HG02981 (cell line): ENCODE data around the gene NTM.

Experiments used
- ATAC-seq: cut with Tn5 transposase; IDR thresholded peaks from one replicate; pipeline ENCODE4 v1.9.1; 2021; ENCODE audit warnings: mild to moderate bottlenecking, moderate library complexity; ENCODE audit not compliant: unreplicated experiment

NTM gene

DNA sequence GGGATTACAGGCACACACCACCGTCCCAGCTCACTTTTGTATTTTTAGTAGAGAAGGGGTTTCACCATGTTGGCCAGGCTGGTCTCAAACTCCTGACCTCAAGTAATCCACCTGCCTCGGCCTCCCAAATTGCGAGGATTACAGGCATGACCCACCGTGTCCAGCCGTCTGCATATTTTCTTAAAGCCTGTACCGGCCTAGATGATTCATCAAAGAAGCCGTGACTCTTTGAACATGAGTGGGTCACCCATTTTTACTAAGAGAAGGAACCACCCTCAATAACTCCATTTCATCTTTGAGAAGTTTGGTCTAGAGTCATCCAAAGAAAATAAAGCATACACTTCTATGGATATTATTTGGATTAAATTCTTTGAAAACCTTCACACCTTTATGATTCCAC, 388.3 kb downstream of the NTM start:
- no peak for ATAC-seq

DNA sequence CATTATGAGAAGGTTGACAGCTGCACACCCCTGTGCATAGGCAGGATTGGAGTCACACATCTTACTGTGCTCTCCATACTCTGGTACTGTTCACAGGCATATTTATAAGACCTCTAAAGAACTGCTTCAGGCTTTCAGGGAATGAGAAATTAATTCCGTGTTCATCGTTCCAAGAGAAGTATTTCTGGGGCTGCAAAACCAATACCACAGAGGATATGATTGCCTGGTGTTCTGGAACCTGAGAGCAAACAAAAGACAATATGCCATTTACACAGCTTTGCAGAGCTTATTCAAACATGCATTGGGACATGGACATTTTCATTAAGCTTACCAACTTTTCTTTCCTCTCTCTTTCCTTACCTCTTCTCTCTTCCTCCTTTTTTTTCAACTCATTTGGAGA, 388.7 kb downstream of the NTM start:
- no peak for ATAC-seq

DNA sequence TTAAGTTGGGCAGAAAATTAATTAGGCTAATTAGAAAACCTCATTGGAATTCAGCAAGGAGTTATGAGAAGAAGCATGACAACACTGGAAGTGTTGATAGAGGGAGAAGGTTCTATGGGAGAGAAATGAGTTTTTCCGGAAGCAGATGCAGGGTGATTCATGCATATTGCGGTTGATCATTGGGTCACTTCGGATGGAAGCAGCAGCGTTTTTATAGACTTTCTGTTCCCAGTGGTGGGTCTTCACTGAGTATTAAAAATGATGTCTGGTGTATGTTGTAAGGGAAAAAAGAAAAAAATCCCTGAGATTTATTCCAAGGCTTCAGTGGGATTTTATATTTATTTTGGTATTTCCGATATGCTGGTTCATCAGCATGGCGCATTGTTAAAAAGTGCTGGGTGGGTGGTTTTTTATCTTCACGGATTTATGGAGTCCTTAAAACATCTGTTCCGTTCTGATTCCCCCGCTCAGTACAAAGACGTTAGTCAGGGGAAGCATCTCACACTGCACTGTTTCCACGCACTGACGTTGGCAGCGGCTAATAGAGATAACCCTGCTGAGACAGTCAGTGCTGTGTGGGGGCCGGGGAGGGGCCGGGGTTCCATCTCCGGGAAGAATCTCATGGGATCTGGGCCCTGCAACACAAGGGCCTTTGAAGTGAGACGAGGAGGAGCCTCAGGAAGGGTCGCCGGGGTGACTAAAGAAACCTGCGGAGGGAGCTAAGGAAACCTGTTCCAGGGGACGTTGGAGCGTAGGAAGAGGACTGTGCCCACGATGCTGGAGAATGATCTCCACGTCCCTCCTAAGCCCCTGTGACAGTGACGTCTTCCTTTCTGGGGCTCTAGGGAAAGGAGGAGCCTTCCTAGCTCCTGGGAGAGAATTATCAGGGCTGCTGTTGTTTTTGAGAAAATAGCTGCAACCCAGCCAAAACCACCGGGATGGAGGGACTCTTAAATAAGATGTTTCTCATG, 390.0 kb downstream of the NTM start:
- no peak for ATAC-seq

- no peak for ATAC-seq
Measured at GRCh38 chr11:131762346-131763110, 392.1 kb downstream of the NTM start.

DNA sequence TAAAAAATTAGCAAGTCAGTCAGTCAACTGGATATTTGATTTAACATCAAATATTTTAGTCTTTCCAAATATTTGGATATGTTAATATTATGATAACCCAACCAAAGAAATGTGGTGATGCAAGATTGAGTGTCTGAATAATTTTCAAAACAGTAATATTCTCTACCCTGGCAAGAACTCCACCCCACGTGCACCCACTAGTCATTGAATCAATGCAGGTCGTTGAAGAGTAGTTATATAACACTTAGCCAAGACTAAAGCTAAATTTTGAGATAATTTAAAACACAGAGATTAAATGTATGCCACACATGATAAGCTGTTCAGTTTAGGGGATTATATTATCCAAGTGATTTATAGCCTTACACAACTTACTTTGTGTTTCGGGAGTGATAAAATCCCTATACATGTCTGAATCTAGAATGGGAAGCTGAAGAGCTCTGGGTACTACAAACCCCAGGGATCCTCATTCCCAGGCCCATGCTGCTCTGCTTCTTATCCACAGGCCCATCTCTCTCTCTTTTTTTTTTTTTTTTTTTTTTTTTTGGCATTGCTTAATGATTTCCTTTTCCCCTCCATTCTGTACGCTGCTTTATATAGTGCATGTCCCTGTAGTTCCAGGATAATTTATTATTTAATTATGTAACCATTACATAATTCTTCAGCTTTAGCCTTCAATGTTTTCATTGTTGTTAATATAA, 392.9 kb downstream of the NTM start:
- no peak for ATAC-seq

- no peak for ATAC-seq
Measured at GRCh38 chr11:131764126-131764525, 393.7 kb downstream of the NTM start.

- no peak for ATAC-seq
Measured at GRCh38 chr11:131764649-131765048, 394.2 kb downstream of the NTM start.

DNA sequence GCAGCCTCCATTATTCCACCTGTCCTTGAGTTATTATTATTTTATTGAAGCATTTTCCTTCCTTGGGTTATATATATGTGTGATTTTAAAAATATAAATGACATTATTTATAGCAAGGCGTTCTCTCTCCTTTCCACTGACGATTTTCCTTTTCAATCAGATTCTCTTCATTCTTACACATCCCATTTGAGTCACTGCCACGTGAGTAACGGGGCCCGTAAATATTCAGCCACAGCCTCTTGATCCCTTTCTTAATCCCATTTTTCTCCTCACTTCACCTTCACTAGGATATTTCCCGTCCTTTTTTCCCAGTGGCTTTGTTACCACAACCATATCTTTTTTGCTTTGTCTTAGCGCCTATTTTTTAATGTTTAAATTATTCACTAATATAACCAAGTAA, 396.2 kb downstream of the NTM start:
- ATAC-seq: no peak

- no peak for ATAC-seq
Measured at GRCh38 chr11:131767421-131767820, 397.0 kb downstream of the NTM start.

- ATAC-seq: no peak
Measured at GRCh38 chr11:131770801-131771200, 400.4 kb downstream of the NTM start.

GRCh38 chr11:131771471-131771870, 401.1 kb downstream of the NTM start:
- ATAC-seq: no peak

DNA sequence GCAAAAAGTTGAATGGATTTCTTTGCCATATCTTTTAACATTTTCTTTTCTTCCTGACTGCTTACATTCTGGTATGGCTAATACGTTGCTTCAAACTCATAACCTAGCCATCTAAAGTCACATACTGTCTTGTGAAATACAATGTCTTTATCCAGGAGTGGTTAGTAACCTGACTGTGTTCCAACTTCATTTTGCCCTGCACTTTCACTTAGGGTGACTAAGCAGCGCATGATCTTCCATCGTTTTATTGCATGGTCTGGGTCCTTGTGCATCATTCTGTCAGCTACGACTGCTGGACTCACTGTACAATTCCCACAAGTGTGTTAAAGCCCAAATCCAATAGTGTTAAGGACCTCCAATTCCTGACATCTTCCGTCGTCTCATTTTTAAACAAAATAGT, 403.2 kb downstream of the NTM start:
- ATAC-seq: no peak

GRCh38 chr11:131776211-131776610, 405.8 kb downstream of the NTM start:
- no peak for ATAC-seq

GRCh38 chr11:131785801-131786200, 415.4 kb downstream of the NTM start:
- ATAC-seq: no peak

- ATAC-seq: no peak
Measured at GRCh38 chr11:131787119-131787518, 416.7 kb downstream of the NTM start.

DNA sequence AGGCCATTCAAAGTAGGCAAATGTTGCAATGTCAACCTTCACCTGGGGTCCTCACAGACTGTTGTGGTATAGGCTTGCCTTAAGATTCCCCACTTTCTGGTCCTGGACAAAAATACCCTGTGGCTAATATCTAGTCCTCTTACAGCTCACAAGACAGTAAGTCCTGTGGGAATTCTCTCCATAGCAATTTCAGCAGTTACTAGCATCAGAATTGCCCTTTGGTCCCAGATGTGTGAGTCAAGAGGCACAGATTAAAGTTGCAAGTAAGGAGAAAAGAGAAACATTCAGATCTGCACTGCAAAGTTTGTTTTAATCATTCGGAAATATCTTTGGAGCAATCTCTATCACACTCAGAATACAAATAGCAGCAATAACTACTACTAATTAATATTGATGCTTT, 420.2 kb downstream of the NTM start:
- ATAC-seq: no peak

GRCh38 chr11:131792243-131792642, 421.8 kb downstream of the NTM start:
- ATAC-seq: no peak

DNA sequence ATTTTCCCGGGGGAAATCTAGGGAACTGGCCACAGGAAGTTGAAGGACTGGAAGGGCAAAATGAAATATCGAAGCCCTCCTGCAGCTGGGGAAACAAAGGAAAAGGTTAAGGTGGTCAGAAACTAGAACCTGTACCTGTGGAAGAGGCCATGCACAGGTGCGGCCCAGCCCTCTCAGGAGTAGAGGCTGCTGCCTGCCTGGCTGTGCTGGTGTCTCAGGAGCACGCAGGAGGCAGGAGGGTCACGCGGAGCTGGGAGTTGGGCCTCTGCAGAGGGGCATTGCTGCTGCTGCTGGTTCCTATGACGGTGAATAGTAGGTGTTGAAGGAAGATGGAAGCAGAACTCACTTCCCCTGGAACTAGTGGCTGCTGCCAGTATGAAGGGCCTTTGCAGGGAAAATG, 425.7 kb downstream of the NTM start:
- ATAC-seq: no peak

DNA sequence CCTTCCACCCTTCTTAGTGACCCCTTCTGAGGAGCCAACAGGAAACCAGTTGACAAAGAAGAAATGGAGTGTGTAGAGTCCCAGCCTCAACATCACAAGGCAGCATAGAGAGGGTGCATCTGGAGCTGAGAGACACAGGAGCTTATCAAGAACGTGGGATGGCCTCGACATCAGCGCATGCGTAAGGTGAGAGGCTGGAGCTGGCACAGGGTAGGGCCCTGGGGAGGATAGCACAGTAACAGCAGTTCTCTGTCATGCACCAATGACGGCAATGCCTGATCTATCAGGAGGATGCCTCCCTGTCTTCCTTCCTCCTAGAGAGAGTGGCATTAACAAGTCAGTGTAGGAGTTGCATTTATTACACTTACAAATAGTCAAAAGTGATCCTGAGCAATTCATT, 426.1 kb downstream of the NTM start:
- no peak for ATAC-seq

DNA sequence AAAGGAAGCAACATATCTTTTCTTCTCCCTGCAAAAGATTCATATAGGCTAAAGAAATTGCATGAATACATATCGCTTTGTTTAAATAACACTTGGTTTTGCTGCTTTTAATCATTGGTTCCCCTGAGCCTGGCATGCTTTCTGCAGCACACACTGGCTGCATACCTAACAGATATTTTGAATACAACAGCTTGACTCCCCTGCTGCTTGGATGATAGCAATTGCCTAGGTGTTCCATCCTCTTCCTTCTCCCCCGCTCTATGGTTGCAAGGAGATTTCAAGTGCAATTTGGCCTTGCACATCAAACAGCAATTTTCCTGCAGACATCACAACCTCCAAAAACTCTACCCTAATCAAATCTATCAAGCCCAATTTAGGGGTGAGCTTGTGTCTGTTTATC, 430.0 kb downstream of the NTM start:
- ATAC-seq: no peak

- ATAC-seq: no peak
Measured at GRCh38 chr11:131802440-131803115, 432.2 kb downstream of the NTM start.
